ENCODE data around the gene TMEM132C.

DNA sequence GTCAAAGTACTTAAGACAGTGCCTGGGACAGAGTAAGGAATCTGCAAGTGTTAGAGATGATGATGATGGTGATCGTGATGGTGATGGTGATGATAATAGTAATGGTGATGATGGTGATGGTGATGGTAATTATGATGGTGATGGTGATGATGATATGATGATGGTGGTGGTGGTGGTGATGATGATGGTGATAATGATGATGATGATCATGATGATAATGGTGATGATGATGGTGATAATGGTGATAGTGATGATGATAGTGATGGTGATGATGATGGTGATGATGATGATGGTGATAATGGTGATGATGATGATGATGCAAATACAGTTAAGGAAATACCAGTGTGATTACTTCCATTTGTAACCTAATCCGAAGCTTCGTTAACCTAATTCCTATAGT, 5.2 kb upstream of the TMEM132C start:
- no peak for TF ChIP-seq TAF1 (IDR thresholded peaks at IDR 0.05; ENCODE audit: borderline replicate concordance, low read depth, low read length)
- TF ChIP-seq POLR2A (IDR thresholded peaks at IDR 0.05; ENCODE audit: low read depth, low read length), result no peak
